Measurements from ENCODE around the gene MS4A18.

The MS4A18 gene

DNA sequence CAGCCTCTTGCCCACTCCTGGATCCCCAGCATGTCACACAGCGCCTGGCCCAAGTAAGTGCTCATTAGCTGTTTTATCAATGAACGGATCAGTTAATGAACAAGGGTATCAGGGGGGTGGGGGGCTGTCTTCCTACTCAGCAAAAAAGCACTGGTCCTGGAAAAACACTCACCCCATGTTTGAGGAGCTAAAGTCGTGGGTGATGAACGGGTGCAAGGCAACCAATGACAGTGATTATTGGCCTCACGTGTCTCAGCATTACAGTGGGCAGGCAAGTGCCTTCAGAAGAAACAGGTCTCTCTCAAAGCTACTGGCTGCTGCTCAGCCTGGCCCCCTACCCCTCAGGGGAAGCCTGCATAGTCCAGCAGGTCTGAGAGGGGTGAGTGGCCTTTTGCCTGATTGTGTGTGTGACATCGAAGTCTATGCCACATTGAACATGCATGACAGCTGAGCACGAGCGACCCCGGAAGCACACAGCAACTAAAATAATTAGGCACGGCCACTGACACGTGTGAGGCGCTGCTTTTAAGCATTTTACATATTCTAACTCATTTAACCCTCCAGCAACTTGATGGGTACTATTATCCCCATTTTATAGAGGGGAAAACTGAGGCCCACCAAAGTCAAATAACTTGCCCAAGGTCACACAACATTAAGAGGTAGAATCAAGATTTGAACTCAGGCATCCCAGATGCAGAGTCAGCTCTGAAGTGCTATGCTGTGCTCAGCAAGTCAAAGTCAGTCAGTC lies 58.0 kb downstream of the MS4A18 start:
- no peaks in the 10 kb centered on the region for H3K4me1 ChIP-seq (ENCODE audit: control insufficient read depth, insufficient read depth, low read length, poor library complexity, severe bottlenecking)
- DNase-seq = no peak
- H3K27ac ChIP-seq (ENCODE audit: insufficient read depth, low read length, poor library complexity, severe bottlenecking) = no peak overlapping the region
- no peaks in the 10 kb centered on the region for H3K9me3 ChIP-seq (ENCODE audit: control insufficient read depth, low read length)
- H3K36me3 ChIP-seq (ENCODE audit: control insufficient read depth, insufficient read depth, low read length) = no peaks in the 10 kb centered on the region
- no peaks in the 10 kb centered on the region for H3K27me3 ChIP-seq (replicated peaks; ENCODE audit: control insufficient read depth, insufficient read depth, low read length, poor library complexity, severe bottlenecking)
- no peak overlapping the region for H3K4me3 ChIP-seq (ENCODE audit: insufficient read depth, low read depth, low read length, poor library complexity, severe bottlenecking)

DNA sequence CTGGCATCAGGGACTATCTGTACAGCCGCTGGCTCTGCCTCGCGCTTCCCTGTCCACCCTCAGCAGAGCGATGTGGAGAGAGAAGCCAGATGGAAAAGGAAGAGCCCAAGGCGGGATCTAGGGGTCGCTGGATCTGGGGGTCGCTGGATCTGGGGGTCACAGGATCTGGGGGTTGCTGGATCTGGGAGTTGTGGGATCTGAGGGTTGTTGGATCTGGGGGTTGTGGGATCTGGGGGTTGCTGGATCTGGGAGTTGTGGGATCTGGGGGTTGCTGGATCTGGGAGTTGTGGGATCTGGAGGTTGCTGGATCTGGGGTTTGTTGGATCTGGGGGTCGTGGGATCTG lies 58.6 kb downstream of the MS4A18 start:
- H3K9me3 ChIP-seq (ENCODE audit: control insufficient read depth, low read length) = no peaks in the 10 kb centered on the region
- H3K4me1 ChIP-seq (ENCODE audit: control insufficient read depth, insufficient read depth, low read length, poor library complexity, severe bottlenecking) = no peaks in the 10 kb centered on the region
- DNase-seq = no peak
- H3K27ac ChIP-seq (ENCODE audit: insufficient read depth, low read length, poor library complexity, severe bottlenecking) = no peak overlapping the region
- H3K27me3 ChIP-seq (replicated peaks; ENCODE audit: control insufficient read depth, insufficient read depth, low read length, poor library complexity, severe bottlenecking) = no peaks in the 10 kb centered on the region
- no peak overlapping the region for H3K4me3 ChIP-seq (ENCODE audit: insufficient read depth, low read depth, low read length, poor library complexity, severe bottlenecking)
- no peaks in the 10 kb centered on the region for H3K36me3 ChIP-seq (ENCODE audit: control insufficient read depth, insufficient read depth, low read length)

DNA sequence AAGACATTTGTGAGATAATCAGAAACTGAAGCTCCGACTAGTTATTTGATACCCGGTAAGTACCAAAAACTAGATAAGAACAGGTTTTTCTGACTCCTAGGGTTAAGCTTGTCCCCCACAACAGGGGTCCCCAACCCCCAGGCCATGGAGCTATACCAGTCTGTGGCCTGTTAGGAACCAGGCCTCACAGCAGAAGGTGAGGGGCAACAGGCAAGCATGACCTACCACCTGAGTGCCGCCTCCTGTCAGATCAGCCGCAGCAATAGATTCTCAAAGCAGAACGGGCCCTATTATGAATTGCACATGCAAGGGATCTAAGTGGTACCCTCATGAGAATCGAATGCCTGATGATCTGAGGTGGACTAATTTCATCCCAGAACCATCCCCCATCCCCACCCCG lies 59.4 kb downstream of the MS4A18 start:
- DNase-seq = no peak
- no peaks in the 10 kb centered on the region for H3K27me3 ChIP-seq (replicated peaks; ENCODE audit: control insufficient read depth, insufficient read depth, low read length, poor library complexity, severe bottlenecking)

DNA sequence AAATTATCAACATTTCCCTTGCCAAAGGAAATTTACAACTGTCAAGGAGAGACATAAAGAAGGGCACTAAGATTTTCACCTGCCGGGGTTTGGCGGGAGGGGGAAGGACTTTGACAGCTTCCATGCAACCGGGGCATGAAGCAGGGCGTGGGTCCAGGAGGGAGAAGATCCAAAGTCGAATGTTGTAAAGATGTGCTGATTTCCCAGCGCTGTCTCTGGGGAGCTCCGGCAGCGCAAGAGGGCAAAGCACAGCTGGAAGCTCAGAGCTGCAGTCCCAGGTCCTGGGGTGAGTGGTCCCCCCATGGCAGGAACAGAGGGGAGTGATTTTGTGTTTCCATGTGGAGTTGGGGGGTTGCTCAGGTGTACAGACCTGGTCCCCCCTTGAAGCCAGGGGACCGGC lies 60.6 kb downstream of the MS4A18 start, which contains the start of gene MS4A10:
Gene MS4A10, plus strand, starts transcription at position 198 of the 400 bp plus-strand sequence. CDS start 5,003 bp downstream, outside the sequence.
- Histone ChIP-seq H3K9me3 (ENCODE audit: control insufficient read depth, low read length) (no peaks in the 10 kb centered on the region), H3K27me3 (replicated peaks; ENCODE audit: control insufficient read depth, insufficient read depth, low read length, poor library complexity, severe bottlenecking) (no peaks in the 10 kb centered on the region), H3K36me3 (ENCODE audit: control insufficient read depth, insufficient read depth, low read length) (no peaks in the 10 kb centered on the region), H3K27ac (ENCODE audit: insufficient read depth, low read length, poor library complexity, severe bottlenecking) (no peak within 1 kb of the TSS), H3K4me1 (ENCODE audit: control insufficient read depth, insufficient read depth, low read length, poor library complexity, severe bottlenecking) (no peaks in the 10 kb centered on the region), H3K4me3 (ENCODE audit: insufficient read depth, low read depth, low read length, poor library complexity, severe bottlenecking) (no peak within 1 kb of the TSS)
- no peak for DNase-seq

More for the DNA sequence above, 59.4 kb downstream of the MS4A18 start:
- no peaks in the 10 kb centered on the region for H3K4me1 ChIP-seq (ENCODE audit: control insufficient read depth, insufficient read depth, low read length, poor library complexity, severe bottlenecking)
- no peaks in the 10 kb centered on the region for H3K9me3 ChIP-seq (ENCODE audit: control insufficient read depth, low read length)
- H3K27ac ChIP-seq (ENCODE audit: insufficient read depth, low read length, poor library complexity, severe bottlenecking) = no peak overlapping the region
- H3K4me3 ChIP-seq (ENCODE audit: insufficient read depth, low read depth, low read length, poor library complexity, severe bottlenecking) = no peak overlapping the region
- no peaks in the 10 kb centered on the region for H3K36me3 ChIP-seq (ENCODE audit: control insufficient read depth, insufficient read depth, low read length)

DNA sequence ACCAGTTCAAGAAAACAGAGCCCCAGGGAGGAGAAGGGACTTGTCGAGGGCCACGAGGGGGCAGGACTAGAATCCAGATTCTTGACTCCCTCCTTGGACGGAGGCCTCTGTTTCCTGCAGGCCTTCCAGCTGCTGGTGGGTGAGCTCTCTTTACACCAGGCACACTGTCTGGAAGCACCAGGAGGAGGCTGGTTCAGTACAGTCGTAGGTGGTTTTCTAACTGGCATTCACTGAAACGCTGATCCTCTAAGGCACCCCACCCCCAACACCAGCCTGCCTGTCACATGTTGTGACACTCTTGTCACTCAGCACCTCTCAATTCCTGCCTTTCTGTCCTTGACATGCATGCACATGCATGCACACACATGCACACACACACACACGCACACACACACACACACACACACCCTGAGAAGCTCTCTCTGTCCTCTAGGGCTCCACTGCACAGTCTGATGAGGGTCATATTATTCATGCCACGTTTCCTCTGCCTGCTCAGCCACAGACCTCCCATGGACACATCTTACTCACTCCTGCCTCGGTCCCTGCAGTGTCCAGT lies 61.4 kb downstream of the MS4A18 start:
- H3K9me3 ChIP-seq (ENCODE audit: control insufficient read depth, low read length) = no peaks in the 10 kb centered on the region
- H3K36me3 ChIP-seq (ENCODE audit: control insufficient read depth, insufficient read depth, low read length) = no peaks in the 10 kb centered on the region
- H3K4me3 ChIP-seq (ENCODE audit: insufficient read depth, low read depth, low read length, poor library complexity, severe bottlenecking) = no peak overlapping the region
- no peaks in the 10 kb centered on the region for H3K27me3 ChIP-seq (replicated peaks; ENCODE audit: control insufficient read depth, insufficient read depth, low read length, poor library complexity, severe bottlenecking)
- DNase-seq = no peak
- H3K4me1 ChIP-seq (ENCODE audit: control insufficient read depth, insufficient read depth, low read length, poor library complexity, severe bottlenecking) = no peaks in the 10 kb centered on the region
- no peak overlapping the region for H3K27ac ChIP-seq (ENCODE audit: insufficient read depth, low read length, poor library complexity, severe bottlenecking)

DNA sequence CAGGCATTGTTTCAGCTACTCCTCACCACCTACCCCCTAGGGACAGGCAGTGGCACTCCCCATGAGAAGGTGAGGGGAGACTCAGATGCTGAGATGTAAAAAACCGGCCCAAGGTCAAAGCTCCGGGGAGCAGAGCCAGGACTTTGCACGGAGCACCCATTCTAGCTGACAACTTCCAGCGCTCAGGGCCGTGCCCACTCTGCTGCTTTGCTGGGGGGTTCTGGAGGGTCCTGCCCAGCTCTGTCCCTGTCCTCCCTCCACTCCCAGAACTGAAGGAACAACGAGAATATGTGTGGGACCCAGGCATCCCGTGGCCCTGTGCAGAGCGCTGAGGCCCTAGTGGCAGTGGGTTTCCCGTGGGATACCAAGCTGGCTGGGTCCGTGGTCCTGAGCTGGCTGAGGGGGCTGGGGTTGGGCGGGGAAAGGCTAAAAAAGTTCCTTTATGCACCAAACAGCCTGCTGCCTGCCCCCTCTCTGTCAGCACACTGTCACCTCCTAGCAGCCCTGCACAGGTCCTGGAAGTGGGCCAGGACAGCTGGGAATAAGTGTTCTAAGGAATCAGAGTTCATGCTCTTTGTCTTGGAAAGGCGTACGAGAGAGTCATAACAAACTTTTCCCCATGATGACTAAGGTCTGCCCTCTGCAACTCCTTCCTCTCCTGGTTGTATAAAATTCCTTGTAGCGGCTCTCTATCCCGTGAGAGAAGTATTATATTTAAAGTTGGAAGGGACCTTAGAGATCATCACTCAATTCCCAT lies 62.5 kb downstream of the MS4A18 start:
- no peak overlapping the region for H3K4me3 ChIP-seq (ENCODE audit: insufficient read depth, low read depth, low read length, poor library complexity, severe bottlenecking)
- DNase-seq = no peak
- H3K4me1 ChIP-seq (ENCODE audit: control insufficient read depth, insufficient read depth, low read length, poor library complexity, severe bottlenecking) = no peaks in the 10 kb centered on the region
- H3K9me3 ChIP-seq (ENCODE audit: control insufficient read depth, low read length) = no peaks in the 10 kb centered on the region
- no peaks in the 10 kb centered on the region for H3K36me3 ChIP-seq (ENCODE audit: control insufficient read depth, insufficient read depth, low read length)
- no peaks in the 10 kb centered on the region for H3K27me3 ChIP-seq (replicated peaks; ENCODE audit: control insufficient read depth, insufficient read depth, low read length, poor library complexity, severe bottlenecking)
- no peak overlapping the region for H3K27ac ChIP-seq (ENCODE audit: insufficient read depth, low read length, poor library complexity, severe bottlenecking)

DNA sequence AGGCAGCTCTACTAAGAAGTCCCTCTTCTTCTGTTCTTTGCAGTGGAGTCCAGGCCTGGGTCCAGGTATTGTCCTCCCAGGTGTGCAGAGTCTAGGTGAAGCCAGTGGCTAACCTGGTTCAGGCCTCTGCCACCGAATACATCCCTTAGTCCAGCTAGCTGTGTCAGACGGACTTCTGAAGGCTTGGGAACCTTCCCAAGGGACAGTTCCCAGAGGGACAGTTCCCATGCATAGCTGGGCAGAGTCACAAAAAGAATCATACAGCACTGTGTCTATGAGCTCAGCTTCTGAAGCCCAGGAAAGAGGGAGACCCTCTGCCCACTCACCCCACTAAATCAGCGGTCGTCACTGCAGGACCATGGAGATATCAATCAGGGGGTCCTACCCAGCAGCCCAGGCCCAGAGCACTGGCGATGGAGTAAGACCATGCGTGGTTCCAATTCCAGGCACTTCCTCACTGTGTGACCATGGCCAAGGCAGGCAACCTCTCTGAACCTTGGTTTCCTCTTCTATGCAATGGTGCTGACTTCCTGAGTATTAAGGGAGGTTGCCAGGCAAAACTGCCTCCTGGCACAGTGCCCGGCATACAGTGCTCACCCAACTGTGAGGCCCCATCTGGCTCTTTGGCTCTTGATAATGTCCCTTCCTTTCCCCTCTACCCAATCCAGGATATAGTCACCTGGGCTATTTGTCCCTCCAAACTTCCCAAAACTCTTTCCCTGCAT lies 64.0 kb downstream of the MS4A18 start:
- no peaks in the 10 kb centered on the region for H3K36me3 ChIP-seq (ENCODE audit: control insufficient read depth, insufficient read depth, low read length)
- DNase-seq = no peak
- no peaks in the 10 kb centered on the region for H3K27me3 ChIP-seq (replicated peaks; ENCODE audit: control insufficient read depth, insufficient read depth, low read length, poor library complexity, severe bottlenecking)
- H3K9me3 ChIP-seq (ENCODE audit: control insufficient read depth, low read length) = no peaks in the 10 kb centered on the region
- no peak overlapping the region for H3K4me3 ChIP-seq (ENCODE audit: insufficient read depth, low read depth, low read length, poor library complexity, severe bottlenecking)
- no peaks in the 10 kb centered on the region for H3K4me1 ChIP-seq (ENCODE audit: control insufficient read depth, insufficient read depth, low read length, poor library complexity, severe bottlenecking)
- H3K27ac ChIP-seq (ENCODE audit: insufficient read depth, low read length, poor library complexity, severe bottlenecking) = no peak overlapping the region

DNA sequence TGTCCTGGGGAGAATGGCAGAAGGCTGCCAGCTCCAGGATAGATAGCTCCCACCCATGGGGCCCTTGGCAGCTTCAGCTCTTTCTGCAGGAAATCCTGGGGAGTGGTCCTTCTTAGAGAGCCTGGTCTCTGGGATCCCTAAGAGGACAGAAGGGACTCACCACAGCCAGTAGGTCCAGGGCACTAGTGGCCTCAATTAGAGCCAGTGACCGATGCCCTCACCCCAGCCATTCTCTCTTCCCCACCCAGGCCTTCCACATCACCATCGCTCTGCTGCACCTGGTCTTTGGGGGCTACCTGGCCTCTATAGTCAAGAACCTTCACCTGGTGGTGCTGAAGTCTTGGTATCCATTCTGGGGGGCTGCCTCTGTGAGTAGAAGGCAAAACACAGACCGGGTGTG lies 66.2 kb downstream of the MS4A18 start:
- no peak for DNase-seq
- Histone ChIP-seq H3K4me1 (ENCODE audit: control insufficient read depth, insufficient read depth, low read length, poor library complexity, severe bottlenecking) (no peaks in the 10 kb centered on the region), H3K4me3 (ENCODE audit: insufficient read depth, low read depth, low read length, poor library complexity, severe bottlenecking) (no peak overlapping the region), H3K27ac (ENCODE audit: insufficient read depth, low read length, poor library complexity, severe bottlenecking) (no peak overlapping the region), H3K27me3 (replicated peaks; ENCODE audit: control insufficient read depth, insufficient read depth, low read length, poor library complexity, severe bottlenecking) (no peaks in the 10 kb centered on the region), H3K36me3 (ENCODE audit: control insufficient read depth, insufficient read depth, low read length) (no peaks in the 10 kb centered on the region), H3K9me3 (ENCODE audit: control insufficient read depth, low read length) (no peaks in the 10 kb centered on the region)

DNA sequence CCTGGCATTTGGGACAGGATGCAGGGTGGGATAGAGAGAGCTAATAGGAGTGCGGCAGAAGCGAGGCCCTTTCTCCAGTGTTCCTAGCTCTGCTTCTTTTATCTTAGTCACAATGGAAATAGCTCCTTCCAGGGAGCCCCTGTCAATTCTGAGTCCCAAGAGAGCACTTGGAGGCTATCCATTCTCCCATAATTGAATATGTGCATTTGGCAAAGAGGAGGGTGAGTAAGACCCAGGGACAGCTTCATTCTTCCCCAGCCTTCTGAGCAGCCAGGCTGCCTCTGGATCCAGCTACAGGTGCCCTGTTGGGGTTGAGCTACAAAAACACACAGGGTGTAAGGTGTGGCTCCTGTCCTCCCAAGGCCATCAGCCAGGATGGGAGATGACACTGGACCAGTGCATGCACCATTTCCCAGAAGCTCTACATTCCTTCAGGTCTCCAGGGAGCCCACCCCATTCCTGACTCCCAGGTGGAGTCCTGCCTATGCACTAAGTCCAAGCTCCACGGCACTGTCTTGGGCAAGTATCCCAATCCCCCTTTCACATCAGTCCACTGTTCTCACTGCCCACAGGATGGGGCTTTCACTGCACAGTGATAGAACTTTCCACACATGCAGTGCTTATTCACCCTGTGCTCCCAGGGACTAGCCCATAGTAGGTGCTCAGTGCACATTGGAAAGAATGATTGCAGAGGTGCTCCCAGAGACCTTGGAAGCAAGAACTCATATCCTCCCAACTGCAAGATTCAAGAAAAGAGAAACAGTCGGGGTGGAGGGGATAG lies 66.8 kb downstream of the MS4A18 start:
- Histone ChIP-seq H3K4me3 (ENCODE audit: insufficient read depth, low read depth, low read length, poor library complexity, severe bottlenecking) (no peak overlapping the region), H3K4me1 (ENCODE audit: control insufficient read depth, insufficient read depth, low read length, poor library complexity, severe bottlenecking) (no peaks in the 10 kb centered on the region), H3K27ac (ENCODE audit: insufficient read depth, low read length, poor library complexity, severe bottlenecking) (no peak overlapping the region), H3K27me3 (replicated peaks; ENCODE audit: control insufficient read depth, insufficient read depth, low read length, poor library complexity, severe bottlenecking) (no peaks in the 10 kb centered on the region), H3K36me3 (ENCODE audit: control insufficient read depth, insufficient read depth, low read length) (no peaks in the 10 kb centered on the region), H3K9me3 (ENCODE audit: control insufficient read depth, low read length) (no peaks in the 10 kb centered on the region)
- no peak for DNase-seq
